Nephron (organoid): Measurements from ENCODE around the gene MIOX.

ENCODE experiments used
- H3K27ac Mint-ChIP-seq, 3 experiments: 2 replicates each; pipeline ENCODE4 v1.8.0; 2020; ENCODE audit warnings: mixed read lengths in 3 of 3, mild to moderate bottlenecking in 2 of 3, moderate library complexity in 1 of 3
- H3K27me3 Mint-ChIP-seq: 2 replicates; pipeline ENCODE4 v1.8.0; 2021; ENCODE audit warnings: low read depth, mild to moderate bottlenecking, moderate library complexity, mixed read lengths
- H3K36me3 Mint-ChIP-seq: 2 replicates; pipeline ENCODE4 v1.8.0; 2020; ENCODE audit warnings: low read depth, mixed read lengths
- H3K4me1 Mint-ChIP-seq: 2 replicates; pipeline ENCODE4 v1.8.0; 2020; ENCODE audit warnings: mixed read lengths
- H3K4me3 Mint-ChIP-seq, 3 experiments: 2 replicates each; pipeline ENCODE4 v1.8.0; 2020; ENCODE audit warnings: mild to moderate bottlenecking in 3 of 3, mixed read lengths in 3 of 3, moderate library complexity in 2 of 3
- H3K9me3 Mint-ChIP-seq: 2 replicates; pipeline ENCODE4 v1.8.0; 2020; ENCODE audit warnings: mixed read lengths
- TF ChIP-seq, protein P1 (sequence below), 3 experiments: fragments of 200-600 bp; sonication (generic); IDR thresholded peaks; one replicate each; pipeline ENCODE4 v1.5.0; 2021; ENCODE audit warnings: antibody characterized with exemption in 3 of 3; ENCODE audit not compliant: unreplicated experiment in 3 of 3

Gene MIOX

GRCh38 chr22:50488886-50489285 lies 2.2 kb downstream of the MIOX start:
- H3K36me3 Mint-ChIP-seq, result no peaks in the 10 kb centered on the region
- peaks cover 12% of the 10 kb centered on the region for H3K27me3 Mint-ChIP-seq
- no peak overlapping the region for H3K4me3 Mint-ChIP-seq
- no peaks in the 10 kb centered on the region for H3K9me3 Mint-ChIP-seq
- no peaks in the 10 kb centered on the region for H3K4me1 Mint-ChIP-seq
- TF ChIP-seq, protein P1, sequence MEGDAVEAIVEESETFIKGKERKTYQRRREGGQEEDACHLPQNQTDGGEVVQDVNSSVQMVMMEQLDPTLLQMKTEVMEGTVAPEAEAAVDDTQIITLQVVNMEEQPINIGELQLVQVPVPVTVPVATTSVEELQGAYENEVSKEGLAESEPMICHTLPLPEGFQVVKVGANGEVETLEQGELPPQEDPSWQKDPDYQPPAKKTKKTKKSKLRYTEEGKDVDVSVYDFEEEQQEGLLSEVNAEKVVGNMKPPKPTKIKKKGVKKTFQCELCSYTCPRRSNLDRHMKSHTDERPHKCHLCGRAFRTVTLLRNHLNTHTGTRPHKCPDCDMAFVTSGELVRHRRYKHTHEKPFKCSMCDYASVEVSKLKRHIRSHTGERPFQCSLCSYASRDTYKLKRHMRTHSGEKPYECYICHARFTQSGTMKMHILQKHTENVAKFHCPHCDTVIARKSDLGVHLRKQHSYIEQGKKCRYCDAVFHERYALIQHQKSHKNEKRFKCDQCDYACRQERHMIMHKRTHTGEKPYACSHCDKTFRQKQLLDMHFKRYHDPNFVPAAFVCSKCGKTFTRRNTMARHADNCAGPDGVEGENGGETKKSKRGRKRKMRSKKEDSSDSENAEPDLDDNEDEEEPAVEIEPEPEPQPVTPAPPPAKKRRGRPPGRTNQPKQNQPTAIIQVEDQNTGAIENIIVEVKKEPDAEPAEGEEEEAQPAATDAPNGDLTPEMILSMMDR (IDR thresholded peaks at IDR 0.05; ENCODE audit: unreplicated experiment in 3 of 3), result no peak
- H3K27ac Mint-ChIP-seq, result no peak overlapping the region

DNA sequence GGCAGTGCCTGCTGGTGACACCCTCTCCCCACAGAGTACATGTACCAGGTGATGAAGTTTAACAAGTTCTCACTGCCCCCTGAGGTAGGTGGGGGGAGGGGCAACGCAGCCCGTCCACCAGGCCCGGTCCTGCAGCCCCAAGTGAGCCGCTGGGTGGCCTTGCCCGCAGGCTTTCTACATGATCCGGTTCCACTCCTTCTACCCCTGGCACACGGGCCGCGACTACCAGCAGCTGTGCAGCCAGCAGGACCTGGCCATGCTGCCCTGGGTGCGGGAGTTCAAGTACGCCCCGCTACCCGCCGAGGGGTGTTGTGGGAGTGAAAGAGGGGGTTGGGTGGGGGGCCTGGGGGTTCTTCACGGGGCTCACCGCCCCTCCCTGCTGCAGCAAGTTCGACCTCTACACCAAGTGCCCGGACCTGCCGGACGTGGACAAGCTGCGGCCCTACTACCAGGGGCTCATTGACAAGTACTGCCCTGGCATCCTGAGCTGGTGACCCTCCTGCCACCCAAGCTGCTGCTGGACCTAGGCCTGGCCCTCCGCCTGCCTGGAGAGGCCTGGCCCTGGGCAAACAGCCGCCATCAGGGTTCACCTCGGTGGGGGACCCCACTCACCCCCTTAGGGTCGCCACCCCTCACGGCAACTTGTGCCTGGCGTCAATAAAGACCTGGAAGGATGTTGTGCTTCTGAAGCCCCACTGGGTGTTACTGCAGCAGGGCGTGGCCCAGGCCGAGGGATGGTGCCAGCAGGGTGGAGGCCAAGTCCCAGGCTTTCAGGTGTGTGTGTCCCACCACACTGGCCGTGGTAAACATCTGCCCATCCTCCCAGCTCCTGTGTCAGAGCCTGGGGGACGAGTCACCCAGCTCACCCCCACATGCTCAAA lies 2.9 kb downstream of the MIOX start:
- Mint-ChIP-seq H3K36me3 (no peaks in the 10 kb centered on the region), H3K27ac (no peak overlapping the region), H3K4me1 (no peaks in the 10 kb centered on the region), H3K9me3 (no peaks in the 10 kb centered on the region), H3K27me3 (peaks cover 11% of the 10 kb centered on the region), H3K4me3 (no peak overlapping the region)
- TF ChIP-seq, protein P1 (IDR thresholded peaks at IDR 0.05; ENCODE audit: unreplicated experiment in 3 of 3), result no peak

DNA sequence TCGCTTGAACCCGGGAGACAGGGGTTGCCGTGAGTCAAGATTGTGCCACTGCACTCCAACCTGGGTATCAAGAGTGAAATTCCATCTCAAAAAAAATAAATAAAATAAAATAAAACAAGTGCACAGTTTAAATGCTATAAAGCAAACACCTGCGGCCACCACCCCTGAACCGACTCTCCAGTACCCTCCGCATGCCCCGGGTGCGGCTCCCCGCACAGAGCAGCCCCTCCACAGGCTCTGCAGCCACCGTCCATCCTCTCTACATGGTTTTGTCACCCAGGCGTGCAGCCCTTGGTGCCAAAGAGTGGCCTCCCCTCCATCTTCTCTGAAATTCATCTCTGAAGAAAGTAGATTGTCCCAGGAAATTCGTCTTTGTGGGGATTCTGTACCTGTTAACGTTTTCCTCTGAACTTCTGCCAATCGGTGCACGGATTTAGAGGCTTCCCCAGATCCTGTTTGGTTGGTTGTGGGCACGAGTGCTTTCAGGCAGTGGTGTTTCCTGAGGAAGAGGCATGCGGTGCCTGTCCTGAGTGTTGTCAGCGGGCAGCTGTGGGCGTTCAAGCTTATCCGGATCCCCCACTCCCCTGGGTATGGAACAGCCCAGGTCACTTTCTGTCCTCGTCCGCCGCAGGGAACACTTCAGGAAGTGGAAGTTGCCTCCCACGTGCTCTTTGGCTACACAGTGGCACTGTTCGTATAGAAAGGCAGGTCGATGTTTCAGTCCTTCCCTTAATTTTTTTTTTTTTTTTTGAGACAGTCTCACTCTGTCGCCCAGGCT lies 4.1 kb downstream of the MIOX start:
- Mint-ChIP-seq H3K27ac (no peak overlapping the region), H3K4me1 (no peaks in the 10 kb centered on the region), H3K27me3 (peaks cover 3% of the 10 kb centered on the region), H3K4me3 (no peak overlapping the region), H3K9me3 (no peaks in the 10 kb centered on the region), H3K36me3 (no peaks in the 10 kb centered on the region)
- TF ChIP-seq, protein P1 (IDR thresholded peaks at IDR 0.05; ENCODE audit: unreplicated experiment in 3 of 3), result no peak

DNA sequence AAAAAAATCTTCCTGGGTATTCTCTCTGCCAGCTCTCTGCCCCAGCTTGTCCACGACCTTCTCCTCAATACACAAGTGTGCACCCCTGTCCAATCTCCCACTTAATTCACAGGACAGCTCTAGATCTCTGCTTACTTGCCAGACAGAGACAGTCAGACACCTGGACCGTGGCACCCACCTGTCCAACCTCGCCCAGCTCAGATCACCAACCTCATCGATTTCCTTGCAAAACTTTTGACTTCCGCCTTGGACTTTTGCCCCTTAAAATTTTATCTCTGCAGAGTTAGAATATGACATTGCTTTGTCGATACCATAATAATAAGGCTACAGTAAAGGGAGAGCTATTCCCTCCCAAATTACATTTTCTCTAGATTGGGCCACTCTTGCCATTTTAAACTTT lies 10.4 kb downstream of the MIOX start:
- no peaks in the 10 kb centered on the region for H3K4me1 Mint-ChIP-seq
- H3K36me3 Mint-ChIP-seq, result no peaks in the 10 kb centered on the region
- no peak overlapping the region for H3K27ac Mint-ChIP-seq
- H3K4me3 Mint-ChIP-seq, result no peak overlapping the region
- peaks cover 9% of the 10 kb centered on the region for H3K27me3 Mint-ChIP-seq
- H3K9me3 Mint-ChIP-seq, result no peaks in the 10 kb centered on the region
- TF ChIP-seq, protein P1 (IDR thresholded peaks at IDR 0.05; ENCODE audit: unreplicated experiment in 3 of 3), result no peak

- H3K27me3 Mint-ChIP-seq, result peaks cover 9% of the 10 kb centered on the region
- H3K4me1 Mint-ChIP-seq, result no peaks in the 10 kb centered on the region
- H3K27ac Mint-ChIP-seq, result peak overlapping the region in 1 of 3 experiments; percentile 19
- TF ChIP-seq, protein P1 (IDR thresholded peaks at IDR 0.05; ENCODE audit: unreplicated experiment in 3 of 3), result peak; percentile 45 to 65 (median 53)
- H3K36me3 Mint-ChIP-seq, result no peaks in the 10 kb centered on the region
- H3K9me3 Mint-ChIP-seq, result no peaks in the 10 kb centered on the region
- H3K4me3 Mint-ChIP-seq, result peak overlapping the region in 1 of 3 experiments; percentile 16
Observed at GRCh38 chr22:50498322-50498890, 11.7 kb downstream of the MIOX start.
